K562 (cell line): Measurements from ENCODE around the gene GAS2L1. TPM values are rescaled to one million over a fixed set of nuclear protein-coding genes. Genes with fewer than 3 reads are reported as not detected.

Experiments used
- ATAC-seq: fragments of 200-7000 bp; cut with Tn5 transposase; 3 replicates; pipeline ENCODE4 v1.9.1; 2020; ENCODE audit warnings: moderate library complexity
- BruUV-seq: library from RNA; stranded (reverse); fragments of 400-500 nt; replicated peaks from 2 replicates; lab custom pipeline; 2021; lab: Mats Ljungman, UMichigan
- CTCF ChIA-PET: fragments of 300-600 bp; formaldehyde crosslinking; extraction: SDS; loops from one replicate; lab custom pipeline; 2021; ENCODE audit warnings: low intra/inter-chr PET ratio; lab: Yijun Ruan, JAX
- POLR2A ChIA-PET: fragments of 300-600, 350-650 bp; sonication (Branson Sonifier 250); formaldehyde crosslinking; extraction: SDS; loops from one replicate; lab custom pipeline; 2021; ENCODE audit warnings: antibody characterized with exemption, inconsistent platforms; lab: Yijun Ruan, JAX
- DNase-seq, 4 experiments: peaks; one replicate each; pipeline versions ENCODE4 v3.0.0 to v3.0.0-alpha.2; 2011 to 2018; ENCODE audit warnings: low spot score in 3 of 4, mixed read lengths in 3 of 4; ENCODE audit errors: extremely low read depth in 1 of 4
- FAIRE-seq: peaks from 2 replicates; lab custom pipeline; 2011; peaks lifted over from hg19 to GRCh38; lab: Jason Lieb, UNC
- H2AFZ ChIP-seq: 2 replicates; pipeline ENCODE4 v1.6.0; 2011; ENCODE audit warnings: low read depth, low read length, control low read depth, inconsistent platforms
- H3K27ac ChIP-seq: fragments of 200-600 bp; 3 replicates; pipeline ENCODE4 v1.8.0; 2011; ENCODE audit warnings: low read depth, mild to moderate bottlenecking, control low read depth, inconsistent platforms, low read length, moderate library complexity, mixed read lengths; ENCODE audit errors: extremely low read depth
- H3K27me3 ChIP-seq, 2 experiments: fragments of 300-600 bp in 1 of 2; 2 replicates in 1 of 2; 3 replicates in 1 of 2; pipeline versions ENCODE4 v1.6.0 to v1.8.0; 2011; ENCODE audit warnings: inconsistent platforms in 2 of 2, low read length in 2 of 2, mild to moderate bottlenecking in 1 of 2, mixed read lengths in 1 of 2, moderate library complexity in 1 of 2; ENCODE audit not compliant: control insufficient read depth in 2 of 2, insufficient read depth in 2 of 2
- H3K36me3 ChIP-seq: fragments of 300-600 bp; 3 replicates; pipeline ENCODE4 v1.8.0; 2011; ENCODE audit warnings: mild to moderate bottlenecking, low read length, inconsistent platforms; ENCODE audit not compliant: control insufficient read depth, insufficient read depth
- H3K4me1 ChIP-seq, 2 experiments: fragments of 200-600 bp in 1 of 2; replicated peaks in 1 of 2; 2 replicates in 1 of 2; 3 replicates in 1 of 2; pipeline versions ENCODE4 v1.5.1 to v1.8.0; 2011; ENCODE audit warnings: inconsistent platforms in 2 of 2, low read length in 2 of 2, mild to moderate bottlenecking in 1 of 2, mixed read lengths in 1 of 2, moderate library complexity in 1 of 2; ENCODE audit not compliant: control insufficient read depth in 2 of 2, insufficient read depth in 2 of 2
- H3K4me2 ChIP-seq: 2 replicates; pipeline ENCODE4 v1.6.1; 2011; ENCODE audit warnings: low read length, control low read depth, inconsistent platforms, mixed read lengths; ENCODE audit not compliant: insufficient read depth
- H3K4me3 ChIP-seq: fragments of 200-600 bp; sonication (generic), shearing (Covaris generic); 2 replicates; pipeline ENCODE4 v1.5.1; 2016; ENCODE audit warnings: control low read depth, inconsistent platforms
- H3K79me2 ChIP-seq: fragments of 200-600 bp; 3 replicates; pipeline ENCODE4 v1.8.0; 2011; ENCODE audit warnings: low read length, inconsistent platforms; ENCODE audit not compliant: control insufficient read depth, insufficient read depth
- H3K9ac ChIP-seq, 2 experiments: 2 replicates each; pipeline versions ENCODE4 v1.6.0 to v1.6.1; 2011; ENCODE audit warnings: low read depth in 2 of 2, low read length in 2 of 2, control low read depth in 1 of 2, inconsistent platforms in 1 of 2, mild to moderate bottlenecking in 1 of 2, mixed read lengths in 1 of 2; ENCODE audit not compliant: insufficient read depth in 1 of 2
- H3K9me1 ChIP-seq: one replicate; pipeline ENCODE4 v1.6.0; 2011; ENCODE audit warnings: inconsistent platforms, mild to moderate bottlenecking, low read length, moderate library complexity; ENCODE audit not compliant: control insufficient read depth, insufficient read depth
- H3K9me3 ChIP-seq: replicated peaks from 2 replicates; pipeline ENCODE4 v1.5.1; 2011; ENCODE audit warnings: low read depth, low read length, inconsistent platforms; ENCODE audit not compliant: control insufficient read depth, insufficient read depth
- H4K20me1 ChIP-seq: replicated peaks from 2 replicates; pipeline ENCODE4 v1.6.1; 2011; ENCODE audit warnings: low read length, inconsistent platforms, mixed read lengths; ENCODE audit not compliant: control insufficient read depth, insufficient read depth
- BRD9 ChIP-seq: fragments of 450-650 bp; IDR thresholded peaks from 2 replicates; pipeline ENCODE4 v1.6.1; 2018; ENCODE audit warnings: low read depth; ENCODE audit not compliant: partially characterized antibody
- FOXP4 ChIP-seq: sonication (generic); formaldehyde crosslinking; IDR thresholded peaks from 2 replicates; pipeline ENCODE4 v1.8.0; 2022; ENCODE audit warnings: mild to moderate bottlenecking, missing genetic modification reagents, borderline replicate concordance
- KDM1A ChIP-seq, 2 experiments: fragments of 450-650 bp; IDR thresholded peaks; 2 replicates each; pipeline ENCODE4 v1.6.1; 2016; ENCODE audit warnings: mild to moderate bottlenecking in 2 of 2
- NCOA2 ChIP-seq, 2 experiments: fragments of 450-650 bp; IDR thresholded peaks; 2 replicates each; pipeline ENCODE4 v1.6.1; 2018; ENCODE audit warnings: mild to moderate bottlenecking in 2 of 2, moderate library complexity in 1 of 2; ENCODE audit not compliant: partially characterized antibody in 2 of 2
- PKNOX1 ChIP-seq: fragments of 450-650 bp; IDR thresholded peaks from 2 replicates; pipeline ENCODE4 v1.6.1; 2016
- RAD21 ChIP-seq, 2 experiments: fragments of 250-450 bp in 1 of 2; fragments of 450-650 bp in 1 of 2; sonication (Bioruptor Pico) in 1 of 2; formaldehyde crosslinking in 1 of 2; IDR thresholded peaks in 1 of 2; conservative IDR thresholded peaks in 1 of 2; 2 replicates each; pipeline versions ENCODE4 v1.4.0 to v1.8.0; 2020 to 2022; ENCODE audit warnings: mild to moderate bottlenecking in 2 of 2, moderate library complexity in 1 of 2
- SMARCC2 ChIP-seq: fragments of 450-650 bp; IDR thresholded peaks from 2 replicates; pipeline ENCODE4 v1.6.1; 2017; ENCODE audit warnings: antibody characterized with exemption, moderate library complexity, mild to moderate bottlenecking, low read depth
- ZNF121 ChIP-seq: sonication (generic); formaldehyde crosslinking; conservative IDR thresholded peaks from 2 replicates; pipeline ENCODE4 v1.8.0; 2022; ENCODE audit warnings: missing genetic modification reagents
- ZNF212 ChIP-seq: fragments of 450-650 bp; formaldehyde crosslinking; IDR thresholded peaks from 2 replicates; pipeline ENCODE4 v1.4.0; 2020; ENCODE audit warnings: mild to moderate bottlenecking
- ZNF23 ChIP-seq: fragments of 250-450 bp; sonication (Bioruptor Pico); IDR thresholded peaks from 2 replicates; pipeline ENCODE4 v1.4.0; 2020; ENCODE audit warnings: mild to moderate bottlenecking
- ZNF232 ChIP-seq: sonication (generic); formaldehyde crosslinking; IDR thresholded peaks from 2 replicates; pipeline ENCODE4 v1.8.0; 2022; ENCODE audit warnings: mild to moderate bottlenecking, missing genetic modification reagents
- ZNF431 ChIP-seq: sonication (generic); formaldehyde crosslinking; IDR thresholded peaks from 2 replicates; pipeline ENCODE4 v1.8.0; 2022; ENCODE audit warnings: mild to moderate bottlenecking, missing genetic modification reagents
- ZNF507 ChIP-seq: conservative IDR thresholded peaks from 2 replicates; pipeline ENCODE4 v1.6.1; 2017; ENCODE audit warnings: missing genetic modification characterization, missing compliant biosample characterization
- WGBS: fragments of 100-300 bp; shearing (Covaris generic); methylation state at CpG from one replicate; pipeline ENCODE4 v1.1.6; 2016; ENCODE audit warnings: low coverage, mixed read lengths; ENCODE audit not compliant: insufficient coverage; ENCODE audit errors: missing lambda C conversion rate; 5-methylcytosine and 5-hydroxymethylcytosine counted together
- in situ Hi-C: fragments of 300-500 bp; cut with MboI; formaldehyde crosslinking; loops from 4 replicates; pipeline ENCODE4 v1.15.0; 2018; ENCODE audit warnings: inconsistent platforms, mixed read lengths
- intact Hi-C: fragments of 100-400 bp; cut with micrococcal nuclease; formaldehyde crosslinking; loops from 2 replicates; pipeline ENCODE4 v1.14.2; 2022
- polyA plus RNA-seq, 8 experiments: library from polyadenylated mRNA; depleted of rRNA in 4 of 8; stranded (reverse) in 5 of 8; unstranded in 3 of 8; fragments of >200 nt; fragmentation: Nextera tagmentation in 2 of 8; fragmentation: Illumina TruSeq in 1 of 8; extraction: Ambion mirVana in 2 of 8; extraction: Trizol in 1 of 8; gene quantifications; 2 replicates each; pipeline versions ENCODE4 v1.2.1 to v1.2.3, GENCODE V29; 2011 to 2014; ENCODE audit warnings: inconsistent platforms in 1 of 8, missing spikeins in 1 of 8
- total RNA-seq, 7 experiments: library from RNA; depleted of rRNA in 6 of 7; stranded (reverse); fragments of >200 nt in 6 of 7; fragmentation: Illumina TruSeq in 2 of 7; extraction: Trizol in 2 of 7; gene quantifications; 2 replicates each; pipeline versions ENCODE4 v1.2.1 to v1.2.3, GENCODE V29; 2011 to 2021; ENCODE audit warnings: low replicate concordance in 1 of 7
- TF ChIP-seq, protein P1 (sequence below), 3 experiments: fragments of 200-800 bp in 1 of 3; fragments of 250-450 bp in 1 of 3; fragments of 450-650 bp in 1 of 3; sonication (Bioruptor Pico) in 1 of 3; sonication (Bioruptor generic) in 1 of 3; formaldehyde crosslinking in 1 of 3; IDR thresholded peaks; 2 replicates each; pipeline versions ENCODE4 v1.6.1 to v1.8.0; 2016 to 2022; ENCODE audit warnings: mild to moderate bottlenecking in 2 of 3, missing genetic modification characterization in 2 of 3, missing compliant biosample characterization in 1 of 3, moderate library complexity in 1 of 3

Gene GAS2L1
- total and polyA plus RNA-seq, 9 of the 15 experiments (the other 6 are each of a cell fraction or from before 2014, with no cell fraction given), result 0.56 to 19.7 (median 3.2) TPM

DNA sequence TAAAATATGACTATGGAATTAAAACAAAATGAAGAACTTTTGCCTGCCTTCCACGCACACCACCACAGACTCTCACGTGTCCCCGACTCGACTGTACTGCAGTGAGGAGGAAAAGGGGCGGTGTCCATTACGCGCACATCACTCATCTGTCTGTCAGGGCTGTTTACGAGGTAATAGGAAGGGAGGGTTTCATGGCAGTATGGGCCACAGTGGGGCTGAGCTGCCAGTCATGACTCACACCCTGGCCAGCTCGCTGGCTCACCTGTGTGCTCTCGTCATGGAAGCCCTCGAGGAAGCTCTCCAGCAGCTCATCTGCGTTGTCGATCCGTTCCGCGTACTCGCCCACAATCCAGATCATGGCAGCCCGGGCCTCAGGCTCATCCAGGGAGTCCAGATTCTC lies 42.5 kb downstream of the GAS2L1 start (continued):
- TF ChIP-seq PKNOX1, result peak; percentile 32; the same call in 1 of the 2 replicates
- TF ChIP-seq RAD21 (CRISPR knock-in tag; conservative IDR thresholded peaks at IDR 0.05 in 1 of 2, IDR thresholded peaks at IDR 0.05 in 1 of 2), result no peak
- TF ChIP-seq BRD9, result no peak
- no peak for TF ChIP-seq SMARCC2

DNA sequence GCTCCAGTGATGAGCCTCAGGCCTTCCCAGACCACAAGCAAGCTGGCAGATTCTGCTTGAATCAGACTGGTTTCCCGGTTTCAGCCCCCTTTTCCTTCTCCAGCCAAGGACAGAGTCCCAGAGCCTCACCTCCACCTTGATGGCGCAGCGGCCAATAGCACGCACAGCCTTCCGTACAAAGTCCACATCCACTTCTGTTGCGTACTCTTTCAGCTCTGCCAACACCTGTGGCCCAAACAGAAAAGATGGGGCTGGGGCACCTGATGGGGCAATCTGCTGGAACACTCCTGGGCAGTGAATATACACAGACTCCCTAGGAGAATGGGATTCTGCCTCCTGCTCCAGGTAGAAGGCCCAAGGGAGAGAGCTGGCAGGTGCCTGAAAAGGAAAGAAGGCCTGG lies 44.6 kb downstream of the GAS2L1 start:
- H3K9me1 ChIP-seq, result no peaks in the 10 kb centered on the region
- H3K36me3 ChIP-seq, result peaks cover 94% of the 10 kb centered on the region
- H3K79me2 ChIP-seq, result no peaks in the 10 kb centered on the region
- H3K4me3 ChIP-seq, result no peak overlapping the region
- H3K4me1 ChIP-seq, result no peaks in the 10 kb centered on the region
- no peaks in the 10 kb centered on the region for H4K20me1 ChIP-seq
- in situ Hi-C loops, result no loop called here
- no peaks in the 10 kb centered on the region for H3K9me3 ChIP-seq
- DNase-seq (no peak), ATAC-seq (no peak), FAIRE-seq (no peak)
- H3K27me3 ChIP-seq, result no peaks in the 10 kb centered on the region
- ChIA-PET POLR2A (no interaction called here), CTCF (no interaction called here)
- no peak overlapping the region for H2AFZ ChIP-seq
- intact Hi-C loops, result no loop called here
- no TSS peak for BruUV-seq
- H3K4me2 ChIP-seq, result no peak overlapping the region
- 86% methylated on average over 3 of the region's 6 CpGs for WGBS
- H3K9ac ChIP-seq, result no peak overlapping the region
- no peak overlapping the region for H3K27ac ChIP-seq
- TF ChIP-seq ZNF232 (no peak), ZNF212 (CRISPR knock-in tag) (no peak), ZNF23 (no peak), ZNF507 (tag) (no peak), FOXP4 (no peak), NCOA2 (IDR thresholded peaks at IDR 0.05; ENCODE audit: partially characterized antibody in 2 of 2) (no peak), ZNF431 (no peak), KDM1A (IDR thresholded peaks at IDR 0.05) (no peak), ZNF121 (CRISPR knock-in tag) (no peak)
- TF ChIP-seq, protein P1, sequence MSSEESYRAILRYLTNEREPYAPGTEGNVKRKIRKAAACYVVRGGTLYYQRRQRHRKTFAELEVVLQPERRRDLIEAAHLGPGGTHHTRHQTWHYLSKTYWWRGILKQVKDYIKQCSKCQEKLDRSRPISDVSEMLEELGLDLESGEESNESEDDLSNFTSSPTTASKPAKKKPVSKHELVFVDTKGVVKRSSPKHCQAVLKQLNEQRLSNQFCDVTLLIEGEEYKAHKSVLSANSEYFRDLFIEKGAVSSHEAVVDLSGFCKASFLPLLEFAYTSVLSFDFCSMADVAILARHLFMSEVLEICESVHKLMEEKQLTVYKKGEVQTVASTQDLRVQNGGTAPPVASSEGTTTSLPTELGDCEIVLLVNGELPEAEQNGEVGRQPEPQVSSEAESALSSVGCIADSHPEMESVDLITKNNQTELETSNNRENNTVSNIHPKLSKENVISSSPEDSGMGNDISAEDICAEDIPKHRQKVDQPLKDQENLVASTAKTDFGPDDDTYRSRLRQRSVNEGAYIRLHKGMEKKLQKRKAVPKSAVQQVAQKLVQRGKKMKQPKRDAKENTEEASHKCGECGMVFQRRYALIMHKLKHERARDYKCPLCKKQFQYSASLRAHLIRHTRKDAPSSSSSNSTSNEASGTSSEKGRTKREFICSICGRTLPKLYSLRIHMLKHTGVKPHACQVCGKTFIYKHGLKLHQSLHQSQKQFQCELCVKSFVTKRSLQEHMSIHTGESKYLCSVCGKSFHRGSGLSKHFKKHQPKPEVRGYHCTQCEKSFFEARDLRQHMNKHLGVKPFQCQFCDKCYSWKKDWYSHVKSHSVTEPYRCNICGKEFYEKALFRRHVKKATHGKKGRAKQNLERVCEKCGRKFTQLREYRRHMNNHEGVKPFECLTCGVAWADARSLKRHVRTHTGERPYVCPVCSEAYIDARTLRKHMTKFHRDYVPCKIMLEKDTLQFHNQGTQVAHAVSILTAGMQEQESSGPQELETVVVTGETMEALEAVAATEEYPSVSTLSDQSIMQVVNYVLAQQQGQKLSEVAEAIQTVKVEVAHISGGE (CRISPR knock-in tag; IDR thresholded peaks at IDR 0.05), result no peak
